DMS114 treated with DMSO at 0.1 percent for 48 hours (cell line): ENCODE measurements around the gene OPRL1.

Source experiments
- DNase-seq: peaks from one replicate; lab custom pipeline; 2025; ENCODE audit not compliant: unreplicated experiment; lab: John Stamatoyannopoulos, UW

The OPRL1 gene

DNA sequence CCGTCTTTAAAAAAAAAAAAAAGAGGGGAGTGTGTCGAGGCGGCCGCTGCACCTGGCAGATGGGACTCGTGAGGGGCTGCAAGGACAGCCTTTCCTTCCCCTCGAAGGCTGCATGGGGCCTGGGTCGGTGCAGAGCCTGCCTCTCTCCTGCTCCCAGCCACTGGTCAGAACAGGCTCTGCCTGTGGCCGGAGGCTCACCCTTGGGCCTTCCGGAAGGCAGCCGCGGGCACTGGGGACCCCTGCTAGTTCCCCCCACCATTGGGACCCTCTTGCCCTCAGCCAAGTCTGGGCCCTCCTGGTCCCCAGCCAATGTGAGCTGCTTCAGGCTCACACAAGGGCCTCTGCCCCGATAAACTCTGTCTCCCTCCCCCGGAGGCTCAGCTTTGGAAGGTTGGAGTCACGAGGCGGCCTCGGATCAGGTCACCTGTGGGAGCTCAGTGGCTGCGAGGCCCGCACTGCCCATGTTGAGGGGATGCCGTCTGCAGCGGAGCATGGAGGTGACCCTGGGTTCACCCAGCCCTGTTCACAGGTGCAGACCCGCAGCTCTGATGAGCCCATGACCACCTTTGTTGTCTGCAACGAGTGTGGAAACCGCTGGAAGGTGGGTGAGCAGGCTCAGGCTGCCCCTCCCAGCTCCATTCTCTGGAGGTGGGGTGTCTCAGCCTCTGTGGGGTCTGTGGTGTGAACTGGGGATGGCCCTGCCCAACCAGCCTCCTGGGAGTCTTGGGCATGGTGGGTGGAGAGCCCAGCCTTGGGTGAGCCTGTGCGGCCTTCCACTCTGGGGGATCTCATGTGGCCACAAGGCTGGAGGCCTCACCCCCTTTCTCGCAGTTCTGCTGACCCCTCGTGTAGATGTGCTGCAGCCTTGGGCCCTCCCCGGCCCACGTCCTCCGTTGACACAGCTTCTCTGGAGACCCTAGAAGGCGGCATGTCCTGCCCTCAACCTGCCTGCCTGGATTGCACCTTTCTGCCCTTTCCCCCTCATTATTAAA, 8.2 kb upstream of the OPRL1 start:
- DNase-seq, result no peak

DNA sequence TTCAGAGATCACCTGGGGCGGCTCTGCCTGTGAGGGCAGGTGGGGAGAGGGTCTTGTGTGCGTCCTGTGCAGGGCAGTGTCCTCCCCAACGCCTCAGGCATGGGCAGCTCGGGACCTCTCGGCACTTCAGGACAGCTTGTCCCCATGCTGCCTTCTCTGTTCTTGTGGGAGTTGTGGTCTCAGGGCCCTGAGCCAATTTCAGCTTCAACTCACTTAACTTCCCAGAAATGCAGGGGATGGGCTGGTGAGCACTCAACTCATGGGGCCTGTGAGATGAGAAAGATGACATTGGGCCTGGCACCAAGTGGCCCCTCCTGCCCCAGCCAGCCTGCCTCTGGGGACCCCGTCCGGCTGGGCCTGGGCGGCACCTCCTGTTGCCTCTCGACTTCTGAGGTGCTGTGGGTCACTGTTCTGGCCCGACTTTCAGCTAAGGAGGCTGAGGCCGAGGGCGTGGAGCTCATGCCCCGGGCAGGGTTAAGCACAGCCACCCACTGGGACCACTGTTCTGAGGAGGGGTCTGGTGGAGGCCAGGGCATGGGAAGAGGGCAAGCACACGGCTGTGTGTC, 7.3 kb upstream of the OPRL1 start:
- no peak for DNase-seq

DNA sequence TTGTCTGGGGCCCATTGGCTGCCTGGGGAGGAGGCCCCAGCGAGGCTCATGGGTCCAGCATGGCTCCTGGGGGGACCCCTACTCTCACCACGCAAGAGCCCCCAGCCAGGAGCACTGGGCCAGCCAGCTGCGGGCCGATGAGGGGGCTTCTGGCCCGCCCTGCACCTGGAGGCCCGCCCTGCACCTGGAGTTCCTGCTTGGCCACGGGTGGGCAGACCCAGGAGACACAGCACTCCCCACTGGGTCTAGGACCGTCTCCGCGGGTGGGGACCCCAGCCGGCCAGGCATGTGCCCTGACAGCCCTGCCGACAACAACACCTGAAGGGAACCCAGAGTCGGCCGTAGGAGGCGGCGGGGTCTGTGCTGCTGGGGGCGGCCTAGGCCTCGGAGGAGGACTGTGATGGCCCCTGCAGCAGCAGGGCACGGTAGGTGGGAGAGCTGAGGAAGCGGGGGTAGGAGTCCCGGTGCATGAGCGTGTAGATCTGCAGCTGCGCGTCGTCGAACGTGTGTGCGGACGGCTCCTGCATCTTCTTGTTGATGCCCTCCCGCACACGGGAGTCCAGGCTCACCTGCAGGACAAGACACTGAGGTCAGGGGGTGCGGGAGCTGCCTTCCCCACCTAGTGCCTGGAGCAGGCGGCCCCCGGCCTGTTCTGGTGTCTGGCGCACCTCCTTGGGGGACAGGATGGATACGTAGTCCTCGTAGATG, 6.3 kb upstream of the OPRL1 start:
- DNase-seq, result no peak

DNA sequence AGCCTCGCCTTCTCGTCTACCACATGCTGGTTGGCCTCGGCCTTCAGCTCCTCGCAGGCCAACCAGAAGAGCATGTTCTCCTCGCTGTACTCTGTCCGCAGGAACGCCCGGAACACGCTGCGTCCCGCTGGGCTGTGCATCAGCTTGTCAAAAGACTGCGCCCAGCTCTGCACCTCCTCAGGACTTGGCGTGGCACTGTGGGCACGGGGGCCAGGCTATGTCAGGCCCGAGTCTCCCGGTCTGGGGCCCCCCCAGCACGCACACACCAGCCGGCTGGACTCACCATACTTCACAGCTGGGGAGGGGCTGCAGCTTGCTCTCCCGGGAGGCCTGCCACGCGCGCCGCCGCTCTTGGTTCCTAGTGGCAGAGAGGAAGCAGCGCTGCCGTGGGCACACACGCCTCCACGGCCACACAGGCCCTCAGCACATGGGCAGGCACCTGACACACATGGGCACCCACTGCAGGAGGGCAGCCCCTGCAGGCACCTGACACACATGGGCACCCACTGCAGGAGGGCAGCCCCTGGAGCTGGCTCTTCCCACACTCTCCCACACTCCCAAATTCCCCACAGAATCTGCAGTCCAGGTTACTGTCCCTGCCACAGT, 5.6 kb upstream of the OPRL1 start:
- no peak for DNase-seq

DNA sequence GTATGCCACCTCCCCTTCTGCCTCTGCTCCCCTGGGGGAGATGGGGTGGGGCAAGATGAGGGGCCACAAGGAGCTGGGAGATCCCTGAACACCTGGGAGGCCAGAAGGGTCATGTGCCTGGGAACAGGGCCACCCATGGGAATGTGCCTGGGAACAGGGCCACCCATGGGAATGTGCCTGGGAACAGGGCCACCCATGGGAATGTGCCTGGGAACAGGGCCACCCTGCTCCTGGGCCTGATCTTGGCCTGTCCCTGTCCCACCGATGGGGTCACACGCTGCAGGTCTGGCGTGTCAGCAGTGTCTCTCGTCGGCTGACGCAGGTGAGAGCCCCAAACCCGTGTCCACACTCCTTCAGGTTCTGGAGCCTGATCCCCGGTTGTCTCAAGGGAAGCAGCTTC, 4.9 kb upstream of the OPRL1 start:
- DNase-seq, result no peak

DNA sequence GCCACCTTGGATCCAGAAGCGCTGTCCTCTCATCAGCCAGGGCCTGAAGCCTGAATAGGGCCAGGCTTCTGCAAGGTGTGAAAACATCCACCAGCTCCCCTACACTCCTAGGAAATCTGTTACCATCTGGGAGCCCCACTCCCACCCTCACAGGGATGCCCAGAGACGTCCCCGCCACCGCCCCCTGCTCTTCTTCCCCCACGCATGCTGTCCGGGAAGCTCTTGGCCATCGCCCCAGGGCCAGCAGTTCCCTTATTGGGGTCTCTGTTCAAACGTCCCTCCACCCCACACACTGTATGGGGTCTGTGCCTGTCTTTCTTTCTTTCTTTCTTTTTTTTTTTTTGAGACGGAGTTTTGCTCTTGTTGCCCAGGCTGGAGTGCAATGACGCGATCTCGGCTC, 4.3 kb upstream of the OPRL1 start:
- no peak for DNase-seq

DNA sequence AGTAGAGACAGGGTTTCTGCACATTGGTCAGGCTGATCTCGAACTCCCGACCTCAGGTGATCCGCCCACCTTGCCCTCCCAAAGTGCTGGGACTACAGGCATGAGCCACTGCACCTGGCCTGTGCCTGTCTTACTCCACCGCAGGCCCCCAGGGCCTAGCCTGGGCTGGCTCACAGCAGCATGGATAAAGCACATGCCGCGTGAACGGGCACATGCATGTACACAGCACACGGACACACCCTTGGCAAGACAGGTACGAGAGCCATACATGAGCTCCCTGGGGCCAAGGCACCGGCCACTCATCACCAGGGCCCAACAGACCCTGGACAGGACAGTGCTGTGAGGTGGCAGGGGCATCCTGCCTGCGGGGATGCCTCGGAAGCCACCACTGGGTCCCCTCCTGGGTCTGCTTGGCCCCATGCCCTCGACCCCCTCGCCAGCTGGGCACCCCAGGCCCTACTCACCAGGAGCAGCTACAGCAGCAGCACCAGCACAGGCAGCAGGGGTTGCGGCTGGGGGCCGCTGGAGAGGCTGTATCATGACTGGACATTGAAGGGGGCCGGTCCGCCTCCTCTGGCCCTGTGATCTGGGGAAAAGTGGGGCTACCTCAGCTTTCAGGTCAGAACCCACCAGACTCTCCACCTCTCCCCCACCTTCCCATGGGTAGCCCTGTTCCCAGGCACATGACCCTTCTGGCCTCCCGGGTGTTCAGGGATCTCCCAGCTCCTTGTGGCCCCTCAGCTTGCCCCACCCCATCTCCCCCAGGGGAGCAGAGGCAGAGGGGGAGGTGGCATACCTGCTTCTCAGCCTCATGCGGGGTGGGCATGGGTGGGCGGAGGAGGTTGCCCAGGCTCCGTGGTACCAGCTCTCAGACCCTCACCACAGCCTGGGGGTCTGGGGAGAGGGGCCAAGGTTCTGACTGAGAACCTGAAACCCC, 3.6 kb upstream of the OPRL1 start:
- DNase-seq, result no peak

DNA sequence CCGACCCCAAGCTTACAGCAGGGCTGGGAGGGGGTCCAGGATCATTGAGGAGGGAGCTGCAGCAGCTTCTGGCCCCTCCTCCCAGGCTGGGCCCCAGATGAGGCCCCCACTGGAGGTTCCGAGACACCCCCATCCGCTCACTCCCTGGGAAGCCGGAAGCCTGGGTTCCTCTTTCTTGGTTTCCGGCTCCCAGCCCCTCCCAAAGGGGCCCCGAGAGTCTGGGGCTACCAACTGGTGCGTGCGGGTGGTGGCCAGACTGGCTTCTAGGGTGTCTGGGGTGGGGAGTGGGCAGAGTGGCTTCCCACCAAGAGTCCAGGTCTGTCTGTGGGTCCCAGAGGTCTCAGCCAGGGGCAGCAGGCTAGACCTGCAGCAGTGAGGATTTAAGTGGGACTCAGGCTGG, 2.8 kb upstream of the OPRL1 start:
- no peak for DNase-seq

DNA sequence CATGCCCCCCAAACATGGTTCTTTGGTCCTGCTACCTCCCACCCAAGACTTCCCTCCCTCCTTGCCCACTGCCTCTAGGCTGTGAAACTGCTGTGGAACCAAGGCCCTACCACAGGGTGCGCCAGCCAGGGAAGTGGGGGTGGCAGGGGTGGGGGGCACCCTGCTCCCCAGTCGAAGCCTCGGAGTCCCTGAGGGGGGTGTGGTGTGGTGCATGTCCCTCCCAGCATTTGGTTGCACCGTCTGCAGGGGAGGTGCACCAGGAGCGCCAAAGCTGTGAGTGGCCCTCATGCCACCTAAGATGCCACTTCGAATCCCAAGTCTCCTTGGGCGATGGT, 2.4 kb upstream of the OPRL1 start:
- no peak for DNase-seq

DNA sequence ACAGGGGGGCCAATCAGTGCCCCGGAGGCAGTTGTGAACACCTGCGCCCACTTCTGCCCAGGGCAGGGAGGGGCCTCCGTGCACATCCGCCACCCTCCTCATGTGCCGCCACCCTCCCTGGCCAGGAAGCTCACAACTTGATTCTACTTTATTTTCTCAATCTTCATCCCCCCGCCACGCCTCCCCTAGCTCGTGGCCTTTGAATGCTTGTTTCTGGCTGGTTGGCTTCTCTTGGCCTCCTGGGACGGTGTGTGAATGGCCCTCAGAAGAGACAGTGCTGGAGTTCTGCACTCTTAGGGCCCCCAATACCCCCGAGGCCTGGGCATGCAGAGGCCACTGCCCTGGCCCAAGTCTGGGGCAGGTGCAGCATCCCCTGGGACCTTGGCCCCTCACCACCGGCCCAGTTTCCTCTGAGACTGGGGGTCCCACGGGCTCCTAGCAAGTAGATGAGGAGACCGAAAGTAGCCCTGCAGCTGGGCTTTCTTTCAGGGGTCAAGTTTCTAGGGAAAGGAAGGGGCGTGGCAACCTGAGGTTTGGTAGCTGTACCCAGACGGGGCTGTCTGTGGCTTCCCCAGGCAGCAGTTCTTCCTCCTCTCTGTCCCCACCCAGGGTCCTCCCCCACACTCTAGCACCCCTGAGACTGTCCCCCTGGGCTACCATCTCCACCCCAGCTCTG, 1.9 kb upstream of the OPRL1 start:
- DNase-seq, result no peak

DNA sequence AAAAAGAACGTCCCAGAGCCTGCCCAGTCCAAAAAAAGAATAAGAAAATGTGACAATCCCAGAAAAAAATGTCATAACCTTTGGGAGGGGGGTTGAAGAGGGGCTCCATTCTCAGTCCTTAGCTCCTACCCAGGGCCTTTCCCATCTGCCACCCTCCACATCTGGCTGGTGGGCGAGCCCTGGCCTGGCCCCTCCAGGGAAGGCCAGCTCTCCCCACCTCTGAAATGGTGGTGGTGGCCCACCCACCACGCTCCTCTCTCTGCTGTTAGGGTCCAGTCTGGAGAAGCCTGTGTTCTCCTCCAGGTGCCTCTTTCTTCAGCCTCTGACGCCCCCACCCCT, 979 bp upstream of the OPRL1 start:
- no peak for DNase-seq

DNA sequence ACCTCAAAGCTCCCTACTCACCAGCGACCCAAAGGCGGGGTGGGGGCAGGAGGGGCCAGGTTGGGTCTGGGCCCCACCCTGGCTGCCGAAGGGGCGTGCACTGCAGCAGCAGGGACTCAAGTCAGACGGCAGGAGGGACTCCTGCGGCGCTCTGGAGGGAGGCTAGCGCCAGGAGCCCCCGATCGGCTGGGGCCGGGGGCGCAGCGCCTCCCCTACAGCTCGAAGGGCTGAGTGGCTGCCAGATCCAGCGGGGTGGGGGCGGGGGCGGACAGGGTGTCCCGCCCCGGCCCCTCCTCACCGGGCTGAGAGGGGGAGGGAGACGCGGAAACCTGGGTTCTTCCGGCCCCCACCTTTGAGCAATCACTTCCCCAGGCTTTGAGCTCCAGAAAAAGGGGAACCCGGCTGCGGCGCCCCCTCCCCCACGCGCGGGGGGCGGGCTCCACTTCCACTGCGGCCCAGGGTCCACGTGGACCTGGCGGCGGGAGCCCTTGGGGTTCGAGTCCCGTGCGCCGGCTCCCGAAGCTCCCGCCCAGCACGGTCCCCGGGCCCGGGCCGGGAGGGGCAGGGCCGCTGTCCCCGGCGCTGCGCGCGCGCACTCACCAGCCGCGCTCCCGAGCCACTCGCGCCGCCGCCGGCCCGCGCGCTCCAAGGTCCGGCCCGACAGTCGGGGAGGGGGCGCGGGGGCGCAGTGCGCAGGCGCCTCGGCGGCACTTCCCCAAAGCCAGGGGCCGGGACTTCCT, 439 bp upstream of the OPRL1 start, which contains the start of gene RGS19:
RGS19 (minus strand) TSS at position 246 of the 740 bp plus-strand sequence. CDS start 2,632 bp downstream, outside the sequence.
- peak; percentile 53 for DNase-seq

DNA sequence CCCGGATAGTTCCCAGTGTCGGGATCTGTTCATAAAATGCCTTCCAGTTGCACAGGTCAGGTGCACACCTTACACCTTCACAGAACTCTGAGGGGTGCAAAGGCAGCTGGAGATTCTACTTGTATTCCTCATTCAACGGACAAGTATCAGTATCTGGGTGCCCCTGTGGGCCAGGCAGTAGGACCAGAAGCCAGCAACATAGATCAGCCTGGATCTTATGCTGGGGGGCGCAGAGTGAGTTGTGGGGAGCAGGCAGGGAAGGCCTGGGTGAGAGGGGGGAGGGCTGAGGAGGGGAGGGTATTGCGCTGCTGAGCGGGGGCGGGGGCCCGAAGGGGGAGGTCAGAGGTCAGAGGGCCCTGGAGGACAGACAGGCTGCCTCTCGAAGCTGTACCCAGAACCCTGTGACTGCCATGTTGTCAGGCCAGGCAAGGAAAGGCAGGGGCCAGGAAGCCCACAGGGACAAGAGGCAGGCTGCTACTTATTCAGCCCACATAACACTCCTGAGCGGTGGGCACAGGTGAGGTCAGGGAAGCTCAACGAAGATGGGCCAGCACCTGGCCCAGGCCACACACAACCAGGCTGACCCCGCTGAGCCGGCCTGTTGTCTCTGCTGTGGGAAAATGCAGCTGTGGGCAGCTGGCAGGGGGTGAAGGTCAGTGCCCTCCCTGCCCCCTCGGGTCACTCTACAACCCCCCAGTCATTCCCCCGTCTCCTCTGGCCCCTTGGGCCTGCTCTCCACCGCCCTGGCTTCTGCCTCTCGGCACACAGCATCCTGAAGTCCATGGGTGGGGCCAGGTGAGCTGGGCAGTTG, 1.1 kb downstream of the OPRL1 start:
- no peak for DNase-seq

DNA sequence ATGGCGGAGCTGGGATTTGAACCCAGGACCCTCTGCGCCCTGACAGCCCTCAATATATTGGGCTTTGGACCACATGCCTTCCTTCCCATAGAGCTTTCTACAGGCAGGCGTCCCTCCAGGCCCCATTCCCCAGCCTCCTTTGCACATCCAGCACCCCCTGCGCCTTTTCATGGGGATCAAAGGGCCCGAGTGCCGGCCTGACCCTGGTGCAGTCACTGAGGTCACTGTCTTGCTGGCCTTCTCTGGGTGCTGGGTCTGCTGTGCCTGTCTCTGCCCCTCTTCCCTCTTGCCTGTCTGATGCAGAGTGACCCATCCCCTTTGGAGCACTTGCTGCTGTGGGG, 1.7 kb downstream of the OPRL1 start:
- DNase-seq, result no peak

DNA sequence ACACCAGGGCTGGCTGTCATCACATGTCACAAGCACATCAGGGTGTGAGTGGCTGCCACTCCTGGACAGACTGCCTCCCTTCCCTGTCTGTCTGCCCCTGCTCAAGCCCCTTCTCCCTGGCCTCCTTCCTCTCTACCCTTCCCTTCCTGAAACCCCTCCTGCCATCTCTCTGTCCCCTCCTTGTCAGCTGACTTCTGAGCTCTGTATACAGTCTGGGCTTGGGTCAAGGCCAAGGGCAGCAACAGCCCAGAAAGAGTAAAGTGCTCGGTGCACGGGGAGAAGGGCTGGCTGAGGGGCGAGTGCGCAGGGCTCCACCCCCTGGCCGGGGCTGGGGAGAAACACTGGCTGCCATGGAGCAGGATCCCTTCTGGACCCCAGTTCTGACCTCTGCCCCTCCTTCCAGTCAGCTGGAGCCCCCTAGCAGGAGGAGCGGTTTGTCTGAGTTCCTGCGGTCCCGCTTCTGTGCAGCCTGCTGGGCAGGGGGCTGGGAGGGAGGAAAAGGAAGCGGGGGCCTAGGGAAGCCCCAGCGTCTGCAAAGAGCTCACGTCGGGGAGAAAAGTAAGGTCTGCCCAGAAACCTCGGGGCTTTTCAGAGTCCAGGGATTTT, 2.3 kb downstream of the OPRL1 start:
- no peak for DNase-seq

DNA sequence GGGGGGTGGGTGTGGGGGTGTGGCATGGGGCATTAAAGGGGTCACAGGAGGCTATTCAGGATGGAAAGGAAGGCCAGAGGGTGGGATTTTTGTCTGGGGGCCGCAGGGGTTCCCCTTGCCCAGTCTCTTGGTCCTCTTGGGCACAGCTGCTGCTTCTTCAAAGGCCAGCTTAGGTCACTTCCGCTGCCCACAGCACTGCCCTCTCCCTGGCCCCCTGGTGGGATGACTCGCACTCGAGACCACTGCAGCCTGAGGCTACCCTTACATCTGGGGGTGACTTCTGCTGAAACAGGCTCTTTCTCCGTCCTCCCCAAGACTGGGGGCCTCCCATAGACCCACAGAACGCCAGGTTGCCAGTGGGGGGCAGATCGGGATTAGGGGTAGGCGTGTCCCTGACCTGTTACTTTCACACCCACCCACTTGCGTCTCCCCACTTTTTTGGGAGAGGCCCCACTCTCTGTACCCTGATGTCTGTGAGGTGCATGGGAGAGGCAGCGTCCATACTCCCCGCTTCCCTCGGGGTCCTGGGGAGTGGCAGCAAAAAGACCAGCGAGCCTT, 3.0 kb downstream of the OPRL1 start:
- DNase-seq, result no peak

DNA sequence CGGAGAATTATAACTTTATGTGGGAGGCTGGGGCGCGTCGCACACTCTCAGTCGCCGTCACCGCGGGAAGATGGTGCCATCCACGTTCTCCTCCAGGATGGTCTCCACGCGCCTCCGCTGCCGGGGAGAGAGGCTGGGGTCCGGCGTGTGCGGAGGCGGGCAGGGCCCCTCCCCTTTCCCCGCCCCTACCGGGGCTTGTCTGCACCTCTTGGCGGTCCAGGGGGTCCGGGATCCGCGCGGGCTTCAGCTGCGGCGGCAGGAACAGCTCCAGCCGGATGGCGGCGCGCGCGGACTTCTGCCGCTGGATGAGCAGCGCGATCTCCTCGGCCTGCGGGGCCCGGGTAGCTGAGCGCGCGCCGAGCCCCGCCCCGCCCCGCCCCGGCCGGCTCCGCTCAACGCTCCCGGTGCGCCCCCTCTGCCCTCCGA, 3.5 kb downstream of the OPRL1 start:
- DNase-seq, result peak; percentile 62
